ENCODE data around the gene CAMKK2. TPM values are rescaled to one million over a fixed set of nuclear protein-coding genes. Genes with fewer than 3 reads are reported as not detected.

CAMKK2 gene
- total and polyA plus RNA-seq, 2 of the 13 experiments (the other 11 are each of a cell fraction or from before 2014, with no cell fraction given), result 18.8 to 20.0 TPM

GRCh38 chr12:121209624-121210572 is 86.6 kb downstream of the CAMKK2 start, which contains the start of gene P2RX4 (continued):
- TF ChIP-seq SNAPC2 (CRISPR knock-in tag; IDR thresholded peaks at IDR 0.05), result no peak; the same call in 1 of the 2 replicates
- peak; percentile 47; the same call in 1 of the 2 replicates for TF ChIP-seq MYPOP (CRISPR knock-in tag; IDR thresholded peaks at IDR 0.05)
- TF ChIP-seq MLXIP (CRISPR knock-in tag; IDR thresholded peaks at IDR 0.05; ENCODE audit: borderline replicate concordance), result no peak
- TF ChIP-seq HES4 (CRISPR knock-in tag; IDR thresholded peaks at IDR 0.05; ENCODE audit: borderline replicate concordance), result no peak; the same call in 1 of the 2 replicates
- no peak for TF ChIP-seq NBN (conservative IDR thresholded peaks at IDR 0.05)
- TF ChIP-seq ZNF703 (CRISPR knock-in tag; IDR thresholded peaks at IDR 0.05; ENCODE audit: borderline replicate concordance), result no peak
- peak; percentile 69; the same call in 1 of the 2 replicates for TF ChIP-seq ZBTB43 (CRISPR knock-in tag; conservative IDR thresholded peaks at IDR 0.05)
- TF ChIP-seq GMEB2 (CRISPR knock-in tag; IDR thresholded peaks at IDR 0.05; ENCODE audit: low read depth), result no peak
- TF ChIP-seq SETDB1 (CRISPR knock-in tag; IDR thresholded peaks at IDR 0.05; ENCODE audit: borderline replicate concordance), result no peak
- peak; percentile 77 for TF ChIP-seq ZNF747 (CRISPR knock-in tag; IDR thresholded peaks at IDR 0.05; ENCODE audit: borderline replicate concordance)
- TF ChIP-seq MTA3 (CRISPR knock-in tag; IDR thresholded peaks at IDR 0.05), result no peak
- TF ChIP-seq RNF219 (CRISPR knock-in tag; IDR thresholded peaks at IDR 0.05), result no peak
- peak; percentile 96 for TF ChIP-seq ZFY (CRISPR knock-in tag; IDR thresholded peaks at IDR 0.05)
- no peak for TF ChIP-seq NR2F6 (IDR thresholded peaks at IDR 0.05)
- TF ChIP-seq NR2F6 (CRISPR knock-in tag; IDR thresholded peaks at IDR 0.05), result 0 out of 2 replicates have a peak, but pooled peaks have one; percentile 42
- no peak for TF ChIP-seq MAFG (CRISPR knock-in tag; IDR thresholded peaks at IDR 0.05)
- TF ChIP-seq ZFP90 (CRISPR knock-in tag; IDR thresholded peaks at IDR 0.05; ENCODE audit: borderline replicate concordance), result peak; percentile 54; the same call in 1 of the 2 replicates
- TF ChIP-seq ZBTB21 (CRISPR knock-in tag; IDR thresholded peaks at IDR 0.05), result no peak
- no peak for TF ChIP-seq ZNF670 (CRISPR knock-in tag; IDR thresholded peaks at IDR 0.05; ENCODE audit: borderline replicate concordance)
- 0 out of 2 replicates have a peak, but pooled peaks have one; percentile 73 for TF ChIP-seq ZNF773 (CRISPR knock-in tag; IDR thresholded peaks at IDR 0.05; ENCODE audit: borderline replicate concordance)
